Measurements from ENCODE around the gene RAB44.

- TF ChIP-seq CTCF (IDR thresholded peaks at IDR 0.05) (no peak), EZH2 (IDR thresholded peaks at IDR 0.05) (no peak)
Observed at GRCh38 chr6:36688739-36689075, 8.9 kb upstream of the RAB44 start.
